K562 (cell line): ENCODE results near the gene SRL. TPM values are rescaled to one million over a fixed set of nuclear protein-coding genes. Genes with fewer than 3 reads are reported as not detected.
A peak's percentile ranks its signal among the peaks of the same experiment; 100 is the strongest.

Experiments
- ATAC-seq: fragments of 200-7000 bp; cut with Tn5 transposase; 3 replicates; pipeline ENCODE4 v1.9.1; 2020; ENCODE audit warnings: moderate library complexity
- BruUV-seq: library from RNA; stranded (reverse); fragments of 400-500 nt; replicated peaks from 2 replicates; lab custom pipeline; 2021; lab: Mats Ljungman, UMichigan
- CTCF ChIA-PET: fragments of 300-600 bp; formaldehyde crosslinking; extraction: SDS; loops from one replicate; lab custom pipeline; 2021; ENCODE audit warnings: low intra/inter-chr PET ratio; lab: Yijun Ruan, JAX
- POLR2A ChIA-PET: fragments of 300-600, 350-650 bp; sonication (Branson Sonifier 250); formaldehyde crosslinking; extraction: SDS; loops from one replicate; lab custom pipeline; 2021; ENCODE audit warnings: antibody characterized with exemption, inconsistent platforms; lab: Yijun Ruan, JAX
- DNase-seq, 4 experiments: peaks; one replicate each; pipeline versions ENCODE4 v3.0.0 to v3.0.0-alpha.2; 2011 to 2018; ENCODE audit warnings: low spot score in 3 of 4, mixed read lengths in 3 of 4; ENCODE audit errors: extremely low read depth in 1 of 4
- FAIRE-seq: peaks from 2 replicates; lab custom pipeline; 2011; peaks lifted over from hg19 to GRCh38; lab: Jason Lieb, UNC
- H2AFZ ChIP-seq: 2 replicates; pipeline ENCODE4 v1.6.0; 2011; ENCODE audit warnings: low read depth, low read length, control low read depth, inconsistent platforms
- H3K27ac ChIP-seq: fragments of 200-600 bp; 3 replicates; pipeline ENCODE4 v1.8.0; 2011; ENCODE audit warnings: low read depth, mild to moderate bottlenecking, control low read depth, inconsistent platforms, low read length, moderate library complexity, mixed read lengths; ENCODE audit errors: extremely low read depth
- H3K27me3 ChIP-seq, 2 experiments: fragments of 300-600 bp in 1 of 2; 2 replicates in 1 of 2; 3 replicates in 1 of 2; pipeline versions ENCODE4 v1.6.0 to v1.8.0; 2011; ENCODE audit warnings: inconsistent platforms in 2 of 2, low read length in 2 of 2, mild to moderate bottlenecking in 1 of 2, mixed read lengths in 1 of 2, moderate library complexity in 1 of 2; ENCODE audit not compliant: control insufficient read depth in 2 of 2, insufficient read depth in 2 of 2
- H3K36me3 ChIP-seq: fragments of 300-600 bp; 3 replicates; pipeline ENCODE4 v1.8.0; 2011; ENCODE audit warnings: mild to moderate bottlenecking, low read length, inconsistent platforms; ENCODE audit not compliant: control insufficient read depth, insufficient read depth
- H3K4me1 ChIP-seq, 2 experiments: fragments of 200-600 bp in 1 of 2; replicated peaks in 1 of 2; 2 replicates in 1 of 2; 3 replicates in 1 of 2; pipeline versions ENCODE4 v1.5.1 to v1.8.0; 2011; ENCODE audit warnings: inconsistent platforms in 2 of 2, low read length in 2 of 2, mild to moderate bottlenecking in 1 of 2, mixed read lengths in 1 of 2, moderate library complexity in 1 of 2; ENCODE audit not compliant: control insufficient read depth in 2 of 2, insufficient read depth in 2 of 2
- H3K4me2 ChIP-seq: 2 replicates; pipeline ENCODE4 v1.6.1; 2011; ENCODE audit warnings: low read length, control low read depth, inconsistent platforms, mixed read lengths; ENCODE audit not compliant: insufficient read depth
- H3K4me3 ChIP-seq: fragments of 200-600 bp; sonication (generic), shearing (Covaris generic); 2 replicates; pipeline ENCODE4 v1.5.1; 2016; ENCODE audit warnings: control low read depth, inconsistent platforms
- H3K79me2 ChIP-seq: fragments of 200-600 bp; 3 replicates; pipeline ENCODE4 v1.8.0; 2011; ENCODE audit warnings: low read length, inconsistent platforms; ENCODE audit not compliant: control insufficient read depth, insufficient read depth
- H3K9ac ChIP-seq, 2 experiments: 2 replicates each; pipeline versions ENCODE4 v1.6.0 to v1.6.1; 2011; ENCODE audit warnings: low read depth in 2 of 2, low read length in 2 of 2, control low read depth in 1 of 2, inconsistent platforms in 1 of 2, mild to moderate bottlenecking in 1 of 2, mixed read lengths in 1 of 2; ENCODE audit not compliant: insufficient read depth in 1 of 2
- H3K9me1 ChIP-seq: one replicate; pipeline ENCODE4 v1.6.0; 2011; ENCODE audit warnings: inconsistent platforms, mild to moderate bottlenecking, low read length, moderate library complexity; ENCODE audit not compliant: control insufficient read depth, insufficient read depth
- H3K9me3 ChIP-seq: replicated peaks from 2 replicates; pipeline ENCODE4 v1.5.1; 2011; ENCODE audit warnings: low read depth, low read length, inconsistent platforms; ENCODE audit not compliant: control insufficient read depth, insufficient read depth
- H4K20me1 ChIP-seq: replicated peaks from 2 replicates; pipeline ENCODE4 v1.6.1; 2011; ENCODE audit warnings: low read length, inconsistent platforms, mixed read lengths; ENCODE audit not compliant: control insufficient read depth, insufficient read depth
- HEY1 ChIP-seq: fragments of 250-450 bp; sonication (Bioruptor Pico); IDR thresholded peaks from 2 replicates; pipeline ENCODE4 v1.5.0; 2020; ENCODE audit warnings: mild to moderate bottlenecking, moderate library complexity, borderline replicate concordance
- HNRNPK ChIP-seq: fragments of 200-400 bp; formaldehyde crosslinking; IDR thresholded peaks from one replicate; pipeline ENCODE4 v1.6.1; 2018; ENCODE audit warnings: mild to moderate bottlenecking, low read depth, low read length; ENCODE audit not compliant: poor library complexity, severe bottlenecking
- MAZ ChIP-seq, 2 experiments: fragments of 450-650 bp in 1 of 2; sonication (generic) in 1 of 2; formaldehyde crosslinking; IDR thresholded peaks in 1 of 2; conservative IDR thresholded peaks in 1 of 2; 2 replicates each; pipeline versions ENCODE4 v1.4.0 to v1.5.0; 2020; ENCODE audit warnings: mild to moderate bottlenecking in 1 of 2, missing genetic modification reagents in 1 of 2
- RBM34 ChIP-seq: fragments of 200-400 bp; formaldehyde crosslinking; IDR thresholded peaks from 2 replicates; pipeline ENCODE4 v1.6.1; 2018; ENCODE audit warnings: low read length, borderline replicate concordance; ENCODE audit not compliant: insufficient read depth
- SIN3A ChIP-seq, 2 experiments: fragments of 150-350 bp in 1 of 2; IDR thresholded peaks; 2 replicates each; pipeline ENCODE4 v1.6.1; 2011 to 2016; ENCODE audit warnings: borderline replicate concordance in 2 of 2, low read depth in 2 of 2, low read length in 2 of 2, mild to moderate bottlenecking in 2 of 2, moderate library complexity in 2 of 2; ENCODE audit not compliant: control insufficient read depth in 1 of 2
- ZNF324 ChIP-seq: fragments of 250-450 bp; sonication (Bioruptor Pico); IDR thresholded peaks from 2 replicates; pipeline ENCODE4 v1.4.0; 2020; ENCODE audit warnings: mild to moderate bottlenecking
- ZNF57 ChIP-seq: fragments of 450-650 bp; formaldehyde crosslinking; IDR thresholded peaks from 2 replicates; pipeline ENCODE4 v1.4.0; 2020; ENCODE audit warnings: mild to moderate bottlenecking, moderate library complexity
- ZNF766 ChIP-seq: fragments of 200-800 bp; sonication (Bioruptor generic); conservative IDR thresholded peaks from 2 replicates; pipeline ENCODE4 v1.6.1; 2016; ENCODE audit warnings: missing genetic modification characterization, missing compliant biosample characterization
- WGBS: fragments of 100-300 bp; shearing (Covaris generic); methylation state at CpG from one replicate; pipeline ENCODE4 v1.1.6; 2016; ENCODE audit warnings: low coverage, mixed read lengths; ENCODE audit not compliant: insufficient coverage; ENCODE audit errors: missing lambda C conversion rate; 5-methylcytosine and 5-hydroxymethylcytosine counted together
- in situ Hi-C: fragments of 300-500 bp; cut with MboI; formaldehyde crosslinking; loops from 4 replicates; pipeline ENCODE4 v1.15.0; 2018; ENCODE audit warnings: inconsistent platforms, mixed read lengths
- intact Hi-C: fragments of 100-400 bp; cut with micrococcal nuclease; formaldehyde crosslinking; loops from 2 replicates; pipeline ENCODE4 v1.14.2; 2022
- polyA plus RNA-seq, 8 experiments: library from polyadenylated mRNA; depleted of rRNA in 4 of 8; stranded (reverse) in 5 of 8; unstranded in 3 of 8; fragments of >200 nt; fragmentation: Nextera tagmentation in 2 of 8; fragmentation: Illumina TruSeq in 1 of 8; extraction: Ambion mirVana in 2 of 8; extraction: Trizol in 1 of 8; gene quantifications; 2 replicates each; pipeline versions ENCODE4 v1.2.1 to v1.2.3, GENCODE V29; 2011 to 2014; ENCODE audit warnings: inconsistent platforms in 1 of 8, missing spikeins in 1 of 8
- total RNA-seq, 7 experiments: library from RNA; depleted of rRNA in 6 of 7; stranded (reverse); fragments of >200 nt in 6 of 7; fragmentation: Illumina TruSeq in 2 of 7; extraction: Trizol in 2 of 7; gene quantifications; 2 replicates each; pipeline versions ENCODE4 v1.2.1 to v1.2.3, GENCODE V29; 2011 to 2021; ENCODE audit warnings: low replicate concordance in 1 of 7
- TF ChIP-seq, protein P1 (sequence below): fragments of 250-450 bp; sonication (Bioruptor Pico); IDR thresholded peaks from 2 replicates; pipeline ENCODE4 v1.8.0; 2021; ENCODE audit warnings: moderate library complexity, mild to moderate bottlenecking, inconsistent platforms

The SRL gene
- total and polyA plus RNA-seq, 9 of the 15 experiments (the other 6 are each of a cell fraction or from before 2014, with no cell fraction given) = 0.01 TPM; not detected in 8

DNA sequence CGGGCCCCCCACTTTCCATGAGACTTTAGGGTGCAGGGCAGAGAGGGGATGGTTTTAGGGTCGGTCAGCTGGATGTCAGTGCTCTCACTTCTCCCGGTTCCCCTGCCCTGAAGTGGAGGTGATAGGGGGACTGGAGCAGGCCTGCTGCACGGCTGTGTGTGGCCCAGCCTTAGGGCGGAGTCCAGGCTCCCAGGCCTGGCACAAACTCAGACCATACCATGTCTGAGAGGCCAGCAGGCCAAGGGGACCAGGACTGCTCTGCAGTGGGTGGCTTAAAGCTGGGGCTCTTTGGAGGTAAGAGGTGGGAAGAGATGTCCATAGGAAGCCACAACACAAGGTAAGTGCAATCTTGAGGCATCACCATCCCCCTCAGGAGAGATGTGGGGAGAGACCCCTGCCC is 22.7 kb upstream of the SRL start:
- in situ Hi-C loops (no loop called here), intact Hi-C loops (loop anchor here (5.0 kb wide), 1 partner anchor 138 kb away; no protein-coding TSS in a partner anchor)
- Histone ChIP-seq H3K4me2 (no peak overlapping the region), H3K79me2 (peaks cover 69% of the 10 kb centered on the region), H3K9ac (peak overlapping the region in 1 of 2 experiments; percentile 85; a peak in 2 of 4 replicates), H3K27me3 (no peaks in the 10 kb centered on the region), H3K4me1 (peaks cover 9 to 45% of the 10 kb centered on the region in 2 experiments; a peak in 3 of 5 replicates), H3K27ac (no peak overlapping the region), H3K4me3 (no peak overlapping the region), H3K9me3 (no peaks in the 10 kb centered on the region), H2AFZ (no peak overlapping the region), H4K20me1 (peaks cover 6% of the 10 kb centered on the region; the same call in 1 of the 2 replicates), H3K9me1 (peaks cover 6% of the 10 kb centered on the region), H3K36me3 (peaks cover 60% of the 10 kb centered on the region; the same call in 2 of the 3 replicates)
- ATAC-seq (no peak), DNase-seq (no peak), FAIRE-seq (no peak)
- POLR2A ChIA-PET = interaction anchor here (1.8 kb wide), 1 partner anchor 43 kb away, joined by 5 read pairs; no protein-coding TSS in a partner anchor
- CTCF ChIA-PET = no interaction called here
- no TSS peak for BruUV-seq
- WGBS = 48% methylated on average over 3 of the region's 5 CpGs
- no peak for TF ChIP-seq ZNF766
- TF ChIP-seq HNRNPK = no peak
- TF ChIP-seq ZNF324 (CRISPR knock-in tag) = no peak
- TF ChIP-seq, protein P1, sequence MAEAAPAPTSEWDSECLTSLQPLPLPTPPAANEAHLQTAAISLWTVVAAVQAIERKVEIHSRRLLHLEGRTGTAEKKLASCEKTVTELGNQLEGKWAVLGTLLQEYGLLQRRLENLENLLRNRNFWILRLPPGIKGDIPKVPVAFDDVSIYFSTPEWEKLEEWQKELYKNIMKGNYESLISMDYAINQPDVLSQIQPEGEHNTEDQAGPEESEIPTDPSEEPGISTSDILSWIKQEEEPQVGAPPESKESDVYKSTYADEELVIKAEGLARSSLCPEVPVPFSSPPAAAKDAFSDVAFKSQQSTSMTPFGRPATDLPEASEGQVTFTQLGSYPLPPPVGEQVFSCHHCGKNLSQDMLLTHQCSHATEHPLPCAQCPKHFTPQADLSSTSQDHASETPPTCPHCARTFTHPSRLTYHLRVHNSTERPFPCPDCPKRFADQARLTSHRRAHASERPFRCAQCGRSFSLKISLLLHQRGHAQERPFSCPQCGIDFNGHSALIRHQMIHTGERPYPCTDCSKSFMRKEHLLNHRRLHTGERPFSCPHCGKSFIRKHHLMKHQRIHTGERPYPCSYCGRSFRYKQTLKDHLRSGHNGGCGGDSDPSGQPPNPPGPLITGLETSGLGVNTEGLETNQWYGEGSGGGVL (CRISPR knock-in tag) = no peak
- TF ChIP-seq ZNF57 = no peak
- TF ChIP-seq SIN3A (IDR thresholded peaks at IDR 0.05; ENCODE audit: borderline replicate concordance in 2 of 2, control insufficient read depth in 1 of 2, low read depth in 2 of 2, low read length in 2 of 2) = no peak
- no peak for TF ChIP-seq HEY1 (CRISPR knock-in tag)
- no peak for TF ChIP-seq RBM34
- no peak for TF ChIP-seq MAZ (CRISPR knock-in tag; conservative IDR thresholded peaks at IDR 0.05 in 1 of 2, IDR thresholded peaks at IDR 0.05 in 1 of 2)
